ENCODE results near the gene TNS3. TPM values are rescaled to one million over a fixed set of nuclear protein-coding genes. Genes with fewer than 3 reads are reported as not detected.

Gene TNS3
- total and polyA plus RNA-seq, 10 of the 15 experiments (the other 5 are each of a cell fraction or from before 2014, with no cell fraction given) = 0.27 to 2.7 (median 0.79) TPM

DNA sequence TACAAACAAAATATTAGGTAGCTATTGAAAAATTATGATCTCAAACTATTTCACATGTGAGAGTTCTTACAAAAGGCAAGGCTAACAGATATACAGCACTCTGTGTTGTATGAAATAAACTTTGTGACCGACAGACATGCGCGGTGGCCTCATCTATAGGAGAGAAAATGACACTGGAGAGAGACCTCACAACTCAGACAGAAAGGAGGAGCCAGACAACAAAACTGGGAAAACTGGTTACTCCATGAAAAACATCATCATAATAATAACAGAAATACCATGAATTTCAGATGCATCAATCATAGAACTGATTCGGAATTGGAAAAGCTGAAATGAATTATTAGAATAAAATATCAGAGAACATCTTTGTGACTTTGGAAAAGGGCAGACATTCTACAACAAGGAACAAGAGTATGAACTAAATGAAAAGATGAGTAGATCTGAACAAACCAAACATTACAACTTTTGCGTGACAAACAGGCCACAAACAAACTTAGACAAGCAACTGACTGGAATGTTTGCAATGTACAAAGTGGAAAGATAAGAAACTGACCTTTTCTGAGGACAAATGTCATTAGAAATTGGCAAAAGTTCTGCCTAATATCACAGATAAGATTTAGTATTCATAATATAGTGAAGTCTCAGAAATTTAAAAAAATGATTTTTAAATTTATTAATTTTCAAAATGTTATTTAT lies 69.3 kb downstream of the TNS3 start:
- in situ Hi-C loops (cut with MboI) = no loop called here
- Histone ChIP-seq H2AFZ (ENCODE audit: control insufficient read depth, low read depth, low read length) (no peak overlapping the region), H3K4me2 (ENCODE audit: control insufficient read depth, insufficient read depth) (no peak overlapping the region), H3K36me3 (ENCODE audit: control insufficient read depth in 2 of 2, insufficient read depth in 2 of 2, low read length in 1 of 2) (no peaks in the 10 kb centered on the region), H3K9ac (ENCODE audit: control insufficient read depth, insufficient read depth, low read length) (no peak overlapping the region), H3K4me3 (no peak overlapping the region), H3K79me2 (ENCODE audit: control insufficient read depth, insufficient read depth, low read length) (no peaks in the 10 kb centered on the region), H3K9me3 (replicated peaks; ENCODE audit: control insufficient read depth, insufficient read depth, low read length) (no peaks in the 10 kb centered on the region), H3K27ac (ENCODE audit: control insufficient read depth, insufficient read depth) (no peak overlapping the region), H3K27me3 (replicated peaks in 1 of 2; ENCODE audit: control insufficient read depth in 2 of 2, insufficient read depth in 2 of 2, low read length in 1 of 2) (no peaks in the 10 kb centered on the region; a peak in 2 of 4 replicates), H3K4me1 (ENCODE audit: control insufficient read depth, insufficient read depth, low read length) (no peaks in the 10 kb centered on the region), H4K20me1 (ENCODE audit: control insufficient read depth, insufficient read depth) (no peaks in the 10 kb centered on the region)
- intact Hi-C loops (cut with micrococcal nuclease; ENCODE audit: unreplicated experiment) = no loop called here
- TF ChIP-seq SMAD5 (IDR thresholded peaks at IDR 0.05; ENCODE audit: low read depth) (no peak), TAF1 (IDR thresholded peaks at IDR 0.05; ENCODE audit: borderline replicate concordance, low read depth, low read length) (no peak), CBFB (IDR thresholded peaks at IDR 0.05; ENCODE audit: low read depth) (no peak), KDM1A (IDR thresholded peaks at IDR 0.05; ENCODE audit: borderline replicate concordance) (no peak), HDAC6 (IDR thresholded peaks at IDR 0.05; ENCODE audit: unreplicated experiment) (no peak), ZSCAN29 (IDR thresholded peaks at IDR 0.05) (no peak), TBL1XR1 (IDR thresholded peaks at IDR 0.05; ENCODE audit: low read depth, low read length) (no peak), HCFC1 (IDR thresholded peaks at IDR 0.05; ENCODE audit: low read length) (no peak), USF1 (IDR thresholded peaks at IDR 0.05; ENCODE audit: borderline replicate concordance, extremely low read length, insufficient read depth, low read depth, low read length) (no peak), BACH1 (IDR thresholded peaks at IDR 0.05; ENCODE audit: borderline replicate concordance) (no peak), SIN3A (IDR thresholded peaks at IDR 0.05; ENCODE audit: low read depth, low read length) (no peak), PBX3 (IDR thresholded peaks at IDR 0.05; ENCODE audit: insufficient replicate concordance, low read depth, low read length) (no peak), TARDBP (IDR thresholded peaks at IDR 0.05; ENCODE audit: borderline replicate concordance) (no peak), YBX1 (IDR thresholded peaks at IDR 0.05) (no peak), BMI1 (IDR thresholded peaks at IDR 0.05; ENCODE audit: borderline replicate concordance) (no peak), NR2C2 (IDR thresholded peaks at IDR 0.05; ENCODE audit: borderline replicate concordance, control insufficient read depth, insufficient read length, low read depth) (no peak), CHD2 (IDR thresholded peaks at IDR 0.05; ENCODE audit: borderline replicate concordance, low read depth, low read length) (no peak)
- TF ChIP-seq, protein P1, sequence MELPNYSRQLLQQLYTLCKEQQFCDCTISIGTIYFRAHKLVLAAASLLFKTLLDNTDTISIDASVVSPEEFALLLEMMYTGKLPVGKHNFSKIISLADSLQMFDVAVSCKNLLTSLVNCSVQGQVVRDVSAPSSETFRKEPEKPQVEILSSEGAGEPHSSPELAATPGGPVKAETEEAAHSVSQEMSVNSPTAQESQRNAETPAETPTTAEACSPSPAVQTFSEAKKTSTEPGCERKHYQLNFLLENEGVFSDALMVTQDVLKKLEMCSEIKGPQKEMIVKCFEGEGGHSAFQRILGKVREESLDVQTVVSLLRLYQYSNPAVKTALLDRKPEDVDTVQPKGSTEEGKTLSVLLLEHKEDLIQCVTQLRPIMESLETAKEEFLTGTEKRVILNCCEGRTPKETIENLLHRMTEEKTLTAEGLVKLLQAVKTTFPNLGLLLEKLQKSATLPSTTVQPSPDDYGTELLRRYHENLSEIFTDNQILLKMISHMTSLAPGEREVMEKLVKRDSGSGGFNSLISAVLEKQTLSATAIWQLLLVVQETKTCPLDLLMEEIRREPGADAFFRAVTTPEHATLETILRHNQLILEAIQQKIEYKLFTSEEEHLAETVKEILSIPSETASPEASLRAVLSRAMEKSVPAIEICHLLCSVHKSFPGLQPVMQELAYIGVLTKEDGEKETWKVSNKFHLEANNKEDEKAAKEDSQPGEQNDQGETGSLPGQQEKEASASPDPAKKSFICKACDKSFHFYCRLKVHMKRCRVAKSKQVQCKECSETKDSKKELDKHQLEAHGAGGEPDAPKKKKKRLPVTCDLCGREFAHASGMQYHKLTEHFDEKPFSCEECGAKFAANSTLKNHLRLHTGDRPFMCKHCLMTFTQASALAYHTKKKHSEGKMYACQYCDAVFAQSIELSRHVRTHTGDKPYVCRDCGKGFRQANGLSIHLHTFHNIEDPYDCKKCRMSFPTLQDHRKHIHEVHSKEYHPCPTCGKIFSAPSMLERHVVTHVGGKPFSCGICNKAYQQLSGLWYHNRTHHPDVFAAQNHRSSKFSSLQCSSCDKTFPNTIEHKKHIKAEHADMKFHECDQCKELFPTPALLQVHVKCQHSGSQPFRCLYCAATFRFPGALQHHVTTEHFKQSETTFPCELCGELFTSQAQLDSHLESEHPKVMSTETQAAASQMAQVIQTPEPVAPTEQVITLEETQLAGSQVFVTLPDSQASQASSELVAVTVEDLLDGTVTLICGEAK (IDR thresholded peaks at IDR 0.05; ENCODE audit: borderline replicate concordance) = no peak
- FAIRE-seq = no peak
- ChIA-PET RAD21 (ENCODE audit: unreplicated experiment) (no interaction called here), CTCF (interaction anchor here (0.6 kb wide), 1 partner anchor 15 kb away, joined by 3 read pairs; no protein-coding TSS in a partner anchor), POLR2A (no interaction called here), SMC1A (ENCODE audit: uncharacterized antibody, unreplicated experiment) (no interaction called here)
- DNase-seq (ENCODE audit: low read depth, low spot score) = no peak
- no TSS peak for BruUV-seq (replicated peaks)
- 67% methylated on average over 5 of the region's 5 CpGs for WGBS (ENCODE audit: insufficient coverage, insufficient replicate concordance, low lambda C conversion rate, missing lambda C conversion rate)
- no peak for ATAC-seq

All from GM12878 (cell line).